Caki2 (cell line): Measurements from ENCODE around the gene ACER3. TPM values are rescaled to one million over a fixed set of nuclear protein-coding genes. Genes with fewer than 3 reads are reported as not detected.
"Not testable (repeated sequence)": the region's sequence is repeated elsewhere in the genome, so short reads cannot be mapped to it uniquely, and the experiment has no call there.

Source experiments
- DNase-seq: peaks from one replicate; pipeline ENCODE4 v3.0.0-alpha.2; 2015; ENCODE audit warnings: low read depth
- in situ Hi-C: cut with HindIII; loops from 2 replicates; pipeline ENCODE4 v1.10.0; 2016; ENCODE audit warnings: low sequenced_read_pairs, low pct_unique_long_range_greater_than_20kb, mixed read lengths
- total RNA-seq: library from RNA; depleted of rRNA; stranded (reverse); fragments of >200 nt; shearing (Covaris generic); gene quantifications from 2 replicates; pipeline ENCODE4 v1.2.3, GENCODE V29; 2014; ENCODE audit warnings: low replicate concordance

Gene ACER3
- total RNA-seq, 1 experiment from 2014 or later, result 5.7 TPM

DNA sequence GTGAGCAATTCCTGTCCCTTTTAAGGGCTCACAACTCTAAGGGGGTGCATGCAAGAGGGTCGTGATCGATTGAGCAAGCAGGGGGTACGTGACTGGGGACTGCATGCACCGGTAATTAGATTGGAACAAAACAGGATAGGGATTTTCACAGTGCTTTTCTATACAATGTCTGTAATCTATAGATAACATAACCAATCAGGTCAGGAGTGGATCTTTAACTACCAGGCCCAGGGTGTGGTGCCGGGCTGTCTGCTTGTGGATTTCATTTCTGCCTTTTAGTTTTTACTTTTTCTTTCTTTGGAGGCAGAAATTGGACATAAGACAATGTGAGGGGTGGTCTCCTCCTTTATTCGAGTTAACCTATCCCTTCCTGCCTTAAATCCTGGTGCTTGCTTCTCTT lies 40.9 kb downstream of the ACER3 start:
- DNase-seq, in situ Hi-C loops: not testable (repeated sequence)

DNA sequence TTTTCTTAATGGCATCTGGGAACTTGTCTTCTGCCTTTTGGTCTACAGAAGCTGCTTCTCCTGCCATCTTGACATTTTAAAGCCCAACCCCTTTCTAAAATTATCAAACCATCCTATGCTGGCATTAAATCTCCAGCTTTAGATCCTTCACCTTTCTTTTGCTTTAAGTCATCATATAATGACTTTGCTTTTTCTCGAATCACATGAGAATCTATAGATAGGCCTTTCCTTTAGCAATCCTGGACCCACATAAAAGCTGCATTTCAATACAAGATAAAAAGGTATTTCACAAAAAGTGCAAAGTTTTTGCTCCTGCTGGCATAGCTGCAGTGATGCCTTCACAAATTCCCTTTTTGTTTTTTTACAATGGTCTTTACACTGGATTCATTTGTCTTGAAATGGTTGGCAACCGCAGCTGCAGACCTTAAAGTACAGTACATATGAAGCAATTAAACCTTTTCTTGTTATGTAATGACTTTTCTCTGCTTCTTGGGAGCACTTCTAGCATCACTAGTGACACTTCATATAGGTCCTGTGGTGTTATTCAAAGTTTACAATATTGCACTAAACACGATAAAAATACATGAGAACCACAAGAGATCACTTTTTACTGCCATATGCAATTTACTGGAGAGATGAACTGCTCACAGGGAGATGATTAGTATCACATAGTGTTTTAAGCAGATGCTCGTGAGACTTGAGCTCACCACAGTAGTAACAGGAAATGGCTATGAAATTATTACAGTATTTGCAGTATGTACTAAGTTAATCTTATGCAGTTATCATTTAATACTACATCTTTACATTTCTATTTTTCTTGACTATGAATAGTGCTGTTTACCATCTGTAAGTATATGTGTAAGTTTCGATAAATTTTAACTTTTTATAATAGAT lies 41.6 kb downstream of the ACER3 start:
- in situ Hi-C loops, result no loop called here
- no peak for DNase-seq

DNA sequence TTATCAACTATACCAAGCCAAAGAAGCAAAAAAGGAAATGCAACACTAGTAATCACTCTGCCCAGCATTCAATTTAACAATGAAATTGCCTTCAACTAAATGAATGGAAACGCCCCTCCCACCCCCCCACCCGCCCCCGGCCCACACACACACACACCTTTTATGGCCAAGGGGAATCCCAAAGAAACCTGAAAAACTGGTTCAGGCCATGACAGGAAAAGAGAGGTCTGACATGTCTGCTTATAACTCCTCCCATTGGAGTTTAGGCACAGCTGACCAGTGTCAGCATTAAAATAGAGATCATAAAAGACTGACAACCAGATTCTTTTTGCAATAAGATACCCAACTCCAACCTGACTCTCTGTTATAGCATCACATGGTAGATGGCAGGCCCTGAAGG lies 42.6 kb downstream of the ACER3 start:
- DNase-seq, result no peak
- in situ Hi-C loops, result no loop called here

DNA sequence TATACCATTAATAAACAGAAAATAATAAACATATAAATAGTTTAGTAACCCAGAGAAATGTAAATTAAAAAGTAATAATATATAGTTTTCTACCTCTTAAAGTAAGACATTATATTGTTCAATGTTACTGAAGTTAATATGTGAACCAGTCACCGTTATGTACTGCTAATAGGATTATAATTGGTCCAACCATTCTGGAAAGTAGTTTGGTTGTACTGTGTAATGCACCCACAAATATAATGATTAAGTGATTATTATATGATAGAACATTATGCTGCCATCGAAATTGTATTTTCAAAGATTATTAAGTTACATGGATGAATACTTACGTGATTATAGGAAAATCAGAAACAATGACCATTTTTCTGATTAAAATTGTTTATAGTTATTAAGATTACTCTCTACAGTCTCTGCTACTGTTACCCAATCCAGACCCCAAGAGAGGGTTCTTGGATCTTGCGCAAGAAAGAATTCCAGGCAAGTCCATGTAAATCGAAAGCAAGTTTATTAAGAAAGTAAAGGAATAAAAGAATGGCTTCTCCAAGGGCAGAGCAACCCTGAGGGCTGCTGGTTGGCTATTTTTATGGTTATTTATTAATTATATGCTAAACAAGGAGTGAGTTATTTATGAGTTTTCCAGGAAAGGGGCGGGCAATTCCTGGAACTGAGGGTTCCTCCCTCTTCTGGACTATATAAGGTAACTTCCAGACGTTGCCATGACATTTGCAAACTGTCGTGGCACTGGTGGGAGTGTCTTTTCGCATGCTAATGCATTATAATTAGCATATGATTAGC lies 50.1 kb downstream of the ACER3 start:
- DNase-seq, result no peak
- in situ Hi-C loops, result no loop called here

DNA sequence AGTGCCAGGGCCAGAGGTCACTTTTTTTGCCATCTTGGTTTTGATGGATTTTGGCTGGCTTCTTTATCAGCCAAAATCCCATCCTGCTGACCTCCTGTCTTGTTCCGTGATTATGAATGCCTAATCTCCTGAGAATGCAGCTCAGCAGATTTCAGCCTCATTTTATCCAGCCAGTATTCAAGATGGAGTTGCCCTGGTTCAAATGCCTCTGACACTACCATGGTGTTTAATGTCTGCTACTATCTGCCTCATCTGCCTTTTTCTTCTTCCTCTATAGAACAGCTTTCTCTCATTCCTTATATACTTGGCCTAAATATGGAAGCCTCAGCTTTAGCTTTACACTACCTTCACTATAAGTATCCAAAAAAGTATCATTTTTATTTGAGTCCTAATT lies 50.7 kb downstream of the ACER3 start:
- in situ Hi-C loops, result no loop called here

DNA sequence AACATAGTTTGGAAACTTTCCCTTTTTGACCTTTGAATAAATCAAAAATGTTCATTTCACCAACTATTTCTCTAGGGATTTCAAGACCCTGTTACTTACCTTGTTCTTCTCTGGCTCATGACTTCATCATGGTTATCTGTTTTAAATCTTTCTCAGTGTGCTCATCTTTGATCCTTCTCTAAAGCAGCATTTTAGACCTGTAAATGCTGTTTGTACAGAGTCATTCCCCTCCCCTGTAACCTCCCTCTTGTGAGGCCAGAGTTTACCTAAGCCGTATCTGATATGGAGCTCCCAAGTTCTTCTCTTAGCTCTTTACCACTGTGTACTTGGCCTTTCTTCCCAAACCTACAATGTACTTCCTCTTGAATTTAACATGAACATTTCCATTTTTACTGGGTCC lies 56.0 kb downstream of the ACER3 start:
- DNase-seq, result no peak
- in situ Hi-C loops, result no loop called here

More for the DNA sequence above, 50.7 kb downstream of the ACER3 start:
- DNase-seq, result no peak

DNA sequence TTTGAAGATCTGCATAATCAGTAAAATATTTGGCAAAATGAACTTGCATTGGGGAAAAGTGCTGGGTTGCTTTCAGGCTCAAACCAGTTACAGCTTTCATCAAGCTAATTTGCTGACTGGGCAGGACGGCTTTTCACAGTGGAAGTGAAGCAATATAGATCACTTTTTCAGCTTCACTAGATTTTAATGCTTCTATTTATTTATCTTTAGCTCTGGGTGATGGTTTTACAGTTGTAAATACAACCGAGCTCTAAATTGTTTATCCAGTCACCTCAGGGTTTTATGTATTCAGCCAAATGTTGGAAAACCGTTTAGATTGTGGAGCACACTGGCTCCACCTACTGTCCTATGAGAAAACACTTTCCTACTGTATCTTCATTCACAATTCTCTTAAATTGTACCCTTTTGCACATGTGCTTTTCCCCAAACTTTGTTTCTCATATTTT lies 58.2 kb downstream of the ACER3 start:
- DNase-seq, result peak; percentile 33
- in situ Hi-C loops, result no loop called here

DNA sequence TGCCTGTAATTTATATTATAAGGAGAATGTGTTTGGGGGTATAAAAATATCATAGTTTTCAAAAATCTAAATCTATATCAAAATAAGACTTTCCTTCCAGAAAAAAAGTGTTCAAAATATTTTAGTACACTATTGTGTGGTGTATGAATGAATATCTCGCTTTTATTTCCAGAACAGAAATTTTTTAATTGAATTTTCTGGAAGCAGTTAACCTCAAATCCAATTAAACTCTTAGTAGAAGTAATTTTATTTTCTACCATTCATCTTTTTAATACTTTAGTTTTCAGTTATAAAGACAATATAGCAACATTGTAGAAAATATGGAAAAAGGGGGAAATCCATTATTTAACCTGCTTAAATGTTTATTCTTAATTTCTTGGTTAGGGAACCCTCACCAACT lies 58.7 kb downstream of the ACER3 start:
- DNase-seq, result no peak
- in situ Hi-C loops, result no loop called here

DNA sequence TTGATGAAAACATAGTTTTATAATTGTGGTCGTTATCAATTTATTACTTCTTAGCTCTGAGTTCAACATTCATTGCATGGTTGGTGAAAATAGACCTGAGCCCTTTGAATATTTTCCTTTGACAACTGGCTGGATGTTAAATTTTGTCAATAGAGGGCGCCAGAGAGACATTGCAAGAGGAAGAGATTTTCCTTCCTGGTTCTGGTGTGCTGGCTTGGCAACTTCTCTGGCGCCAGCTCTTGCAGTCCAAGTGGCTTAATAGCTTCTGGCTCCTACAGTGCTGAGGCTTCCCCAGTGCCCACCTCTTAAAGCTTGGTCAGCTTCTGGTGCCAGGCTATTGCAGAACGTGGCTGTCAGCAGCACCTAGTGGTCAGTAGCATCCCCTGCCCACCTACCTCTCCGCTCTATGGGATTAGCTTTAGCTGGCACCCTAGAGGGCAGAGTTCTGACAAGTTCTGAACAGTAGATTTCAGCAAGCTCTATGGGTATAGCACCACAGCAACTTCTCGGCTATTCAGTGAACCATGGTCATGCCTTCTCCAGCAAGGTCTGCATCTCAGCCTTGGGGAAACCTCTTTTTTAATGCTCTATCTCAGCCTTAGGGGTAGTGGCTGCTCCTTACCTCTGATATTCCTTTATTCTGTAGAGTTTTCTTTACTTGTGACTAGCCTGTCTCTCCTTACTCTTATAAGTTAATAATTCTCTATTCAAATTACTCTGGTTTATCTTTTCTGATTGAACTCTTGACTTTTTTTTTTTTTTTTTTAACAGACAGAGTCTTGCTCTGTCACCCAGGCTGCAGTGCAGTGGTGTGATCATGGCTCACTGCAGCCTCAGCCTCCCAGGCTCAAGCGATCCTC lies 59.4 kb downstream of the ACER3 start:
- in situ Hi-C loops, result no loop called here
- DNase-seq, result peak; percentile 80

DNA sequence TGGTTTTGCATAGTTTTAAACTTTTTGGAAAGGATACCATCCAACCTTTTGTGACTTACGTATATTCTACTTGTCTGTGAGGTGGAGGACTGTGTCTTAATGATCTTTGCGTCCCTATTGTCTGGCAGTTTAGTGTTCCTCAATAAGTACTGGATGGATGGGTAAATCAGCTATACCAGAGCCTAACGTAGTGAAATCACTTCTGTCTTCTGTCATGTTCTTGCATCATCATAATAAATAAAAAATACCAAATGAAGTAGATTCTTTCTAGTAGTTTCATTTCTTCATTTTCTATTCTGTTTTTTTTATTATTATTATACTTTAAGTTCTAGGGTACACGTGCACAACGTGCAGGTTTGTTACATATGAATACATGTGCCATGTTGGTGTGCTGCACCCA lies 66.4 kb downstream of the ACER3 start:
- no peak for DNase-seq
- in situ Hi-C loops, result no loop called here

DNA sequence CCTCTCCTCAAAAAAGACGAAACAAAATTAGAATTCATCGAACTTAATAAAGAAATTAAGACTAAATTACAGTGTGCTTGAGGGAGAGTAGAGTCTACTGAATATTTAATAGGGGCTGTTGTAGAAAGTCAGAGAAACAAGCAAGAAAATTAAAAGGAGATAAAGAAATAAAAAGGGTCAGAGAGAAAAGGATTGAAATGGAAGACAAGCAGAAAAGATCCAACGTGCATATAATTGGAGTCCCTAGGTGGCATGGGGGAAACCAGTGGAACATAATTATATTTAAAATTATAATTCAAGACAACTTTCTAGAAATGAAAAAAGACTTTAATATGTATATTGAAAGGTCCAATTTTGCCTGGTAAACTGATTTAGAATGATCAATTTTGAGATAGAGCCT lies 74.3 kb downstream of the ACER3 start:
- DNase-seq, result no peak
- in situ Hi-C loops, result no loop called here

DNA sequence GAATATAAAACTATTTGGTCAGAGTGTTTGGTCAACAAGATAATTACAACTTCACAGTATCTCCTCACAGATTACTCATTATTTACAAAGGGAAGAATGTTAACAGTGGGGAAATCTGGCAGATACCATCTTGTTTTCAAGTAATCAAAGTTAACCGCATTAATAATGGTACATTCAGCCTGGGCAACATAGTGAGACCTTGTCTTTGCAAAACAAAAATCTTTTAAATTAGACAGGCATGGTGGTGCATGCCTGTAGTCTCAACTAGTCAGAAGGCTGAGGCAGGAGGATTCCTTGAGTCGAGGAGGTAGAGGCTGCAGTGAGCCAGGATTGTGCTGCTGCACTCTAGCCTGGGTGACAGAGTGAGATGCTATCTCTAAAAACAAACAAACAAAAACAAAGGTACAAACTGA lies 78.5 kb downstream of the ACER3 start:
- DNase-seq, result no peak
- in situ Hi-C loops, result no loop called here

DNA sequence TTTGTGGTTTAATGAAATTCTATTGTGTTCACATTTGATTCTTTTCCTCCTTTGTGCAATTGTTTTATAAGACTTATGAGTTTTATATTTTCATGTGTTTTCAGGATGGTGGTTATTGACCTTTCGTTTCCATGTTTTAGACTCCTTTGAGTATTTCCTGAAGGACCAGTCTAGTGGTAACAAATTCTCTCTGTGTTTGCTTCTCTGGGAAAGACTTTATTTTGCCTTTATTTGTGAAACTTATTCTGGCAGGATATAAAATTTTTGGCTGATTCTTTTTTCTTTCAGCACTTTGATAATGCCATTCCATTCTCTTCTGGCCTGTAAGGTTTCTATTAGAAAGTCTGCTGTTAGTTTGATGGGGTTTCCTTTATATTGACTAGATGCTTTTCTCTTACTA lies 83.5 kb downstream of the ACER3 start:
- in situ Hi-C loops, result no loop called here
- DNase-seq, result no peak

DNA sequence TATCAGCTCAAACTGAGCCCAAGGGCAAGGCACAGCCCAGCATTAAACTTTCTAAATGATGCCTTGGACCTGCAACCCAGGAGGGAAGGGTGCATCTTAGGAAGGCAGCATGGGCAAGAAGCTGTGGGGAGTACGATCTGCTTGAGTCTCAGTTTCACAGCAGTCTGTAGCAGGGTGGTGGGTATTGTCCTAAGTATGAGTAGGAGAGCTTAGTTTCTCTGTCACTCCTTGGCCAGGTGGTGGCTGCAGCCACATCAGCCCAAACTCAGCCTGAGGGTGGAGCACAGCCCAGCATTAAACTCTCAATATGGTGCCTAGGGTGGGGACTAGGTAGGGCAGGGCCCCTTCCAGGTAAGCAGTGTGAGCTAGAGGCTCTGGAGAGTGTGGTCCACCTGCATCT lies 85.5 kb downstream of the ACER3 start:
- in situ Hi-C loops, result no loop called here

DNA sequence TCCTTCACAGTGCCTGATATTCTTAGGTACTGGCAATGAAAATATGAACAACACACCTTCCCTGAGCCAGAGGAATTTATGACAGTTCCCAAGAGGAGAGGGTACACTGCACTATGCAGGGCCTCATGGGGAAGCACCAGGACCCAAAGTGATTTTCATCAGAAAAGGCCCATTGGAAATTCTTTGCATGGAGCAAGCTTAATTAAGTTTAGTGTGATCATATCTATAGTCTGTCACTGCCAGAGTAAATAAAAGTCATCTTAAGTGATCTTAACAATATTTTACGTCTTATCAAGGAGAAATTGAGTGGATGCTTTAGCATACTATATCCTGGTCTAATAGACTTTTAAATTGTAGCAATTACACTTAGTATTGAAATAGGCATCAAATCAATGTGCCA lies 86.5 kb downstream of the ACER3 start:
- no peak for DNase-seq
- in situ Hi-C loops, result no loop called here

More for the DNA sequence above, 85.5 kb downstream of the ACER3 start:
- no peak for DNase-seq

DNA sequence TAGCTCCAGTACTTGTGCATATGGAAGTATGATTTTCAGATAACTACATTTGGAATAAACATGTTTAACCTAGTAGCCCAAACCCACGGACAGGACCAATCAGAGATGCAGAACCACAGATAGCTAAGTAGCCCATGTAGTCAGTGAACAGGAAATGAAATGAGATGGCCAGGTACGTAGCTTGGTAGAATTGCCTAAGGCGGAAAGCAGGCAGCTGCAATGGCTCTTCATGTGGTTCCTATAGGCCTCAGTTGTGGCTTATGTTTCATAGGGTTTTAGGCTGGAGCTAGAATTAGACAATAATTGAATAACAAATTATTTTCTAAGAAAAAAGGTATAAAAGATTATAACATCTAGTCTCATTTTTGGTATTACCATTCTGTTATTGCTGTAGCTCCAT lies 87.1 kb downstream of the ACER3 start:
- in situ Hi-C loops, result no loop called here
- DNase-seq, result no peak

DNA sequence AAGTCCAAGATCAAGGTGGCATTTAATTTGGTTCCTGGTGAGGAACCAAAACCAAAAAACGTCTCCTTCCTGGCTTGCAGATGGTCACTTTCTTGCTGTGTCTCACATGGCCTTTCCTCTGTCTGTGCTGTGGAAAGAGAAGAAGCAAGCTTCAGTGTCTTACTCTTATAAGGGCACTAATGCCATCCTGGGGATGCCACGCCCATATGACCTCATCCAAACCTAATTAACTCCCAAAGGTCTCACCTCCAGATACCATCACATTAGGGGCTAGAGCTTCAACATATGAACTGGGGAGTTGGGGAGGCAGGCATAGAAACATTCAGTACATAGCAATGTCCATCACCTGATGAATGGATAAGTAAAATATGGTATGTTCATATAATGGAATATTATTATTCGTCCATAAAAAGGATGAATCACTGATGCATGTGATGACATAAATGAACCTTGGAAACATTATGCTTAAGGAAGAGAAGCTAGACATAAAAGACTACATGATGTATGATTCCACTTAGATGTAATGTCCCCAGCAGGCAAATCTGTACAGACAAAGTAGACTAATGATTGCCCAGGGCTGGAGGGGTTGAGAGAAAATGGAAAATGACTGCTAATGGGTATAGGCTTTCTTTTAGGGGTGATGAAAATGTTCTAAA lies 94.9 kb downstream of the ACER3 start:
- in situ Hi-C loops, result no loop called here
- no peak for DNase-seq
